Esophagus mucosa (tissue), 1 donor: ENCODE measurements around the gene ACIN1. TPM values are rescaled to one million over a fixed set of nuclear protein-coding genes. Genes with fewer than 3 reads are reported as not detected.
A peak's percentile ranks its signal among the peaks of the same experiment; 100 is the strongest.
"Not testable (repeated sequence)": the region's sequence is repeated elsewhere in the genome, so short reads cannot be mapped to it uniquely, and the experiment has no call there.

Source experiments
- ATAC-seq: fragments of 200-7000 bp; cut with Tn5 transposase; one replicate; pipeline ENCODE4 v1.9.1; 2020
- total RNA-seq: library from RNA; stranded (reverse); gene quantifications from one replicate; pipeline ENCODE4 v1.2.4, GENCODE V29; 2023
- donor health status: DM: yes; HTN: yes; CAD: no.

The ACIN1 gene
- total RNA-seq, 1 donor from 2014 or later = 82.5 TPM

- ATAC-seq = no peak
Observed at GRCh38 chr14:23035303-23036144, 59.4 kb downstream of the ACIN1 start.

GRCh38 chr14:23034498-23035302 is 60.2 kb downstream of the ACIN1 start, which contains the start of gene PSMB5:
TSS of gene PSMB5 (minus strand) at chr14:23034900. CDS start at chr14:23034881, 19 bp downstream.
- ATAC-seq = peak; percentile 97

- ATAC-seq = no peak
Observed at GRCh38 chr14:23033801-23034497, 61.0 kb downstream of the ACIN1 start.

GRCh38 chr14:23033251-23033727 is 61.6 kb downstream of the ACIN1 start:
- ATAC-seq = no peak

GRCh38 chr14:23030936-23031335 is 64.0 kb downstream of the ACIN1 start:
- no peak for ATAC-seq

- no peak for ATAC-seq
Observed at GRCh38 chr14:23028799-23029198, 66.1 kb downstream of the ACIN1 start.

- ATAC-seq = no peak
Observed at GRCh38 chr14:23025151-23025814, 69.7 kb downstream of the ACIN1 start.

GRCh38 chr14:23024612-23025075 is 70.3 kb downstream of the ACIN1 start:
- ATAC-seq = no peak

- ATAC-seq = no peak
Observed at GRCh38 chr14:23023795-23024152, 71.2 kb downstream of the ACIN1 start.

GRCh38 chr14:23023022-23023794 is 71.7 kb downstream of the ACIN1 start:
- ATAC-seq = no peak

GRCh38 chr14:23021889-23022442 is 73.0 kb downstream of the ACIN1 start:
- no peak for ATAC-seq

GRCh38 chr14:23021434-23021833 is 73.5 kb downstream of the ACIN1 start:
- no peak for ATAC-seq

GRCh38 chr14:23020143-23021128 is 74.5 kb downstream of the ACIN1 start:
- no peak for ATAC-seq

- ATAC-seq = no peak
Observed at GRCh38 chr14:23018107-23018506, 76.8 kb downstream of the ACIN1 start.

GRCh38 chr14:23017091-23017490 is 77.8 kb downstream of the ACIN1 start:
- ATAC-seq = no peak

- no peak for ATAC-seq
Observed at GRCh38 chr14:23015618-23016017, 79.3 kb downstream of the ACIN1 start.

- not testable (repeated sequence) for ATAC-seq
Observed at GRCh38 chr14:23013749-23014054, 81.2 kb downstream of the ACIN1 start.

- no peak for ATAC-seq
Observed at GRCh38 chr14:23013054-23013748, 81.7 kb downstream of the ACIN1 start.
